ENCODE results near the gene TUSC2. TPM values are rescaled to one million over a fixed set of nuclear protein-coding genes. Genes with fewer than 3 reads are reported as not detected.

TUSC2 gene
- total and polyA plus RNA-seq, 2 donors (not counting 1 experiment from before 2014, with no cell fraction given), result 28.2 to 29.3 TPM

DNA sequence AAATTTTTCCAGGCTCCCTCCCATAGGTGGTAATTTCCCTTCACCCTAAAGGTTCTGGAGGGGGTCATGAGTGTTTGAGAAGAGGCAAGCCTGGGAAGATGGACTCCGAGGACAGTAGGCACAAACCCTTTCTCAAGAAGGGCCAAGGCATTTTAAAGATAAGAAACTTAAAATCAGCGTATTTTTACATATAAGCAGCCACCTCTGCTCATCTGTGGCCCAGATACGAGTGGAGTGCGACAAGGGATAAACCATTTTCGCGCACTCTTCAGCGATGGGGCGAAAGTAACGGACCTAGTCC, 12.1 kb upstream of the TUSC2 start:
- ChIA-PET CTCF (interaction anchor here (0.6 to 2.0 kb wide), 4 partner anchors 10 to 1420 kb away, joined by 4 to 14 read pairs (median 4); partner anchors contain the start of genes CYB561D2, NPRL2 and TUSC2), POLR2A (interaction anchor here (0.9 to 6.1 kb wide), 7 partner anchors 11 to 227 kb away, joined by 3 to 96 read pairs (median 6); partner anchors contain the start of genes C3orf18, CYB561D2, HYAL3 and IFRD2)
- 4% methylated on average over 8 of the region's 9 CpGs for WGBS (ENCODE audit: insufficient coverage)
- Mint-ChIP-seq H3K4me1 (peaks cover 49% of the 10 kb centered on the region), H3K9me3 (ENCODE audit: insufficient read depth) (no peaks in the 10 kb centered on the region), H3K4me3 (peak overlapping the region; percentile 96), H3K27ac (peak overlapping the region; percentile 99), H3K27me3 (no peaks in the 10 kb centered on the region)
- TF ChIP-seq EZH2 (IDR thresholded peaks at IDR 0.05; ENCODE audit: borderline replicate concordance, insufficient read depth, low read depth, low read length, poor library complexity, severe bottlenecking), result no peak
- TF ChIP-seq, protein P1, sequence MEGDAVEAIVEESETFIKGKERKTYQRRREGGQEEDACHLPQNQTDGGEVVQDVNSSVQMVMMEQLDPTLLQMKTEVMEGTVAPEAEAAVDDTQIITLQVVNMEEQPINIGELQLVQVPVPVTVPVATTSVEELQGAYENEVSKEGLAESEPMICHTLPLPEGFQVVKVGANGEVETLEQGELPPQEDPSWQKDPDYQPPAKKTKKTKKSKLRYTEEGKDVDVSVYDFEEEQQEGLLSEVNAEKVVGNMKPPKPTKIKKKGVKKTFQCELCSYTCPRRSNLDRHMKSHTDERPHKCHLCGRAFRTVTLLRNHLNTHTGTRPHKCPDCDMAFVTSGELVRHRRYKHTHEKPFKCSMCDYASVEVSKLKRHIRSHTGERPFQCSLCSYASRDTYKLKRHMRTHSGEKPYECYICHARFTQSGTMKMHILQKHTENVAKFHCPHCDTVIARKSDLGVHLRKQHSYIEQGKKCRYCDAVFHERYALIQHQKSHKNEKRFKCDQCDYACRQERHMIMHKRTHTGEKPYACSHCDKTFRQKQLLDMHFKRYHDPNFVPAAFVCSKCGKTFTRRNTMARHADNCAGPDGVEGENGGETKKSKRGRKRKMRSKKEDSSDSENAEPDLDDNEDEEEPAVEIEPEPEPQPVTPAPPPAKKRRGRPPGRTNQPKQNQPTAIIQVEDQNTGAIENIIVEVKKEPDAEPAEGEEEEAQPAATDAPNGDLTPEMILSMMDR (IDR thresholded peaks at IDR 0.05), result no peak
- Histone ChIP-seq H3K79me2 (ENCODE audit: control insufficient read depth, insufficient read depth, low read length) (peaks cover 43% of the 10 kb centered on the region), H3K27ac (ENCODE audit: low read length in 2 of 2) (peak overlapping the region; percentile 97 to 98), H3K4me1 (ENCODE audit: control insufficient read depth in 2 of 2, insufficient read depth in 2 of 2, low read length in 2 of 2) (peaks cover 38 to 62% of the 10 kb centered on the region in 2 donors), H3K4me3 (ENCODE audit: control extremely low read depth in 1 of 5, extremely low read depth in 1 of 5, insufficient read depth in 1 of 5, low read depth in 2 of 5, low read length in 4 of 5) (peak overlapping the region; percentile 61 to 86 (median 69)), H4K20me1 (ENCODE audit: control insufficient read depth, insufficient read depth, low read length, poor library complexity, severe bottlenecking) (peaks cover 10% of the 10 kb centered on the region), H3K9ac (ENCODE audit: low read length) (peak overlapping the region; percentile 89), H2AFZ (ENCODE audit: insufficient read depth, low read depth, low read length, poor library complexity, severe bottlenecking) (peak overlapping the region; percentile 82), H3K4me2 (replicated peaks; ENCODE audit: low read depth, low read length, poor library complexity, severe bottlenecking) (peak overlapping the region; percentile 90), H3K9me3 (ENCODE audit: control extremely low read depth in 1 of 3, control insufficient read depth in 2 of 3, insufficient read depth in 1 of 3, low read length in 2 of 3) (no peaks in the 10 kb centered on the region), H3K36me3 (replicated peaks in 1 of 2; ENCODE audit: control extremely low read depth in 1 of 2, control insufficient read depth in 1 of 2, extremely low read depth in 1 of 2, insufficient read depth in 2 of 2, low read length in 1 of 2) (peaks cover 0 to 10% of the 10 kb centered on the region in 2 experiments), H3K27me3 (replicated peaks in 1 of 4; ENCODE audit: control extremely low read depth in 1 of 4, control insufficient read depth in 3 of 4, insufficient read depth in 4 of 4, low read length in 3 of 4) (no peaks in the 10 kb centered on the region)
- DNase-seq (no peak), ATAC-seq (ENCODE audit: low read depth) (no peak)
- intact Hi-C loops (cut with micrococcal nuclease), result no loop called here

DNA sequence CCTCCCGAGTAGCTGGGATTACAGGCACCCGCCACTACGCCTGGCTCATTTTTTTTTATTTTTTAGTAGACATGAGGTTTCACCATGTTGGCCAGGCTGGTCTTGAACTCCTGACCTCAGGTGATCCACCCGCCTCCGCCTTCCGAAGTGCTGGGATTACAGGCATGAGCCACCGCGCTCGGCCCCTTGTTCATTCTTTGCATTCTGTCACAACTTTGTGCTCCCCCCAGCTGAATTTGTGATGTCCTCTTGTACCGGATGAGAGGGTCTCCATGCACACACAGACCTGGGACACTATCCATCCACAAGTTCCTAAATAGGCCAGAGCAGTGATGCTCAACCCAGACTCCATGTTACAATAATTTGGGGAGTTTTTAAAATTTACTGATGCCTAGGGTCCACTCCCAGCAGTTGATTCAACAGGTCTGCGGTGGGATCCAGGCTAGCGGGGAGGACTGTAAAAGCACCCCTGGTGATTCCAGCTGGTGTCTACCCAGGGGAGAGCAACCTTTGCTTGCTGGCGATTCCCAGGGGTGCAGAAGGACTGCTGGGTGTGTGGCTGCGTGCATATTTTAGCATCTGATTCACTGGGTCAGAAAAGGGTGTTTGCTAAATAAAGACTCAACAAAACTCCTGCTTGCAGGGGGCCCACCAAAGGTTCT, 11.6 kb upstream of the TUSC2 start:
- H3K4me2 ChIP-seq (replicated peaks; ENCODE audit: low read depth, low read length, poor library complexity, severe bottlenecking), result peak overlapping the region; percentile 90
- TF ChIP-seq, protein P1 (IDR thresholded peaks at IDR 0.05), result no peak
- no peak for TF ChIP-seq EZH2 (IDR thresholded peaks at IDR 0.05; ENCODE audit: borderline replicate concordance, insufficient read depth, low read depth, low read length, poor library complexity, severe bottlenecking)
- H3K79me2 ChIP-seq (ENCODE audit: control insufficient read depth, insufficient read depth, low read length), result peaks cover 47% of the 10 kb centered on the region
- H3K27ac ChIP-seq (ENCODE audit: low read length in 2 of 2), result peak overlapping the region; percentile 97 to 98
- H3K4me1 ChIP-seq (ENCODE audit: control insufficient read depth in 2 of 2, insufficient read depth in 2 of 2, low read length in 2 of 2), result peaks cover 37 to 63% of the 10 kb centered on the region in 2 donors
- H3K9me3 ChIP-seq (ENCODE audit: control extremely low read depth in 1 of 3, control insufficient read depth in 2 of 3, insufficient read depth in 1 of 3, low read length in 2 of 3), result no peaks in the 10 kb centered on the region
- H2AFZ ChIP-seq (ENCODE audit: insufficient read depth, low read depth, low read length, poor library complexity, severe bottlenecking), result peak overlapping the region; percentile 82
- peak overlapping the region; percentile 89 for H3K9ac ChIP-seq (ENCODE audit: low read length)
- POLR2A ChIA-PET, result interaction anchor here (1.0 to 6.1 kb wide), 4 partner anchors 11 to 47 kb away, joined by 3 to 96 read pairs (median 8); partner anchors contain the start of genes CYB561D2, IFRD2, NPRL2 and TUSC2
- H3K4me1 Mint-ChIP-seq, result peaks cover 47% of the 10 kb centered on the region
- no peaks in the 10 kb centered on the region for H3K9me3 Mint-ChIP-seq (ENCODE audit: insufficient read depth)
- CTCF ChIA-PET, result interaction anchor here (1.8 to 3.9 kb wide), 3 partner anchors 9 to 12 kb away, joined by 4 to 37 read pairs (median 14); partner anchors contain the start of genes CYB561D2, NPRL2 and TUSC2
- H3K27me3 Mint-ChIP-seq, result no peaks in the 10 kb centered on the region
- H3K4me3 Mint-ChIP-seq, result peak overlapping the region; percentile 96
- H3K27me3 ChIP-seq (replicated peaks in 1 of 4; ENCODE audit: control extremely low read depth in 1 of 4, control insufficient read depth in 3 of 4, insufficient read depth in 4 of 4, low read length in 3 of 4), result no peaks in the 10 kb centered on the region
- peaks cover 0 to 10% of the 10 kb centered on the region in 2 experiments for H3K36me3 ChIP-seq (replicated peaks in 1 of 2; ENCODE audit: control extremely low read depth in 1 of 2, control insufficient read depth in 1 of 2, extremely low read depth in 1 of 2, insufficient read depth in 2 of 2, low read length in 1 of 2)
- intact Hi-C loops (cut with micrococcal nuclease), result loop anchor here (5.0 kb wide), 1 partner anchor 102 kb away; the partner anchor contains the start of gene GNAI2
- peak overlapping the region; percentile 61 to 86 (median 69) for H3K4me3 ChIP-seq (ENCODE audit: control extremely low read depth in 1 of 5, extremely low read depth in 1 of 5, insufficient read depth in 1 of 5, low read depth in 2 of 5, low read length in 4 of 5)
- DNase-seq (no peak), ATAC-seq (ENCODE audit: low read depth) (no peak)
- 47% methylated on average over 10 of the region's 14 CpGs for WGBS (ENCODE audit: insufficient coverage)
- H4K20me1 ChIP-seq (ENCODE audit: control insufficient read depth, insufficient read depth, low read length, poor library complexity, severe bottlenecking), result peaks cover 12% of the 10 kb centered on the region
- peak overlapping the region; percentile 99 for H3K27ac Mint-ChIP-seq
